H1 (cell line): ENCODE results near the gene GBA2. TPM values are rescaled to one million over a fixed set of nuclear protein-coding genes. Genes with fewer than 3 reads are reported as not detected.

ENCODE experiments used
- CTCF ChIA-PET: fragments of 300-600 bp; sonication (Branson Sonifier 250); formaldehyde crosslinking; loops from one replicate; lab custom pipeline; 2021; ENCODE audit not compliant: partially characterized antibody; lab: Charles Lee
- POLR2A ChIA-PET: fragments of 300-600 bp; sonication (Branson Sonifier 250); formaldehyde crosslinking; loops from one replicate; lab custom pipeline; 2021; ENCODE audit warnings: inconsistent platforms; ENCODE audit not compliant: partially characterized antibody; lab: Charles Lee
- DNase-seq, 2 experiments: peaks; one replicate each; pipeline versions ENCODE4 v3.0.0 to v3.0.0-alpha.2; 2010 to 2022; ENCODE audit warnings: low spot score in 2 of 2, low read depth in 1 of 2, mixed read lengths in 1 of 2
- FAIRE-seq: peaks from 2 replicates; lab custom pipeline; 2011; peaks lifted over from hg19 to GRCh38; lab: Jason Lieb, UNC
- H2AFZ ChIP-seq: 2 replicates; pipeline ENCODE4 v1.8.1; 2012; ENCODE audit warnings: low read length, inconsistent platforms
- H2AK5ac ChIP-seq: 2 replicates; pipeline ENCODE4 v1.6.1; 2013; ENCODE audit warnings: low read depth, low read length
- H2BK120ac ChIP-seq: replicated peaks from 2 replicates; pipeline ENCODE3; 2013; ENCODE audit warnings: low read depth, low read length, inconsistent platforms
- H2BK12ac ChIP-seq: 2 replicates; pipeline ENCODE4 v1.6.1; 2013; ENCODE audit warnings: low read depth, low read length
- H2BK15ac ChIP-seq: 2 replicates; pipeline ENCODE4 v1.6.1; 2013; ENCODE audit warnings: low read length
- H2BK20ac ChIP-seq: 2 replicates; pipeline ENCODE4 v1.6.1; 2013; ENCODE audit warnings: low read length
- H2BK5ac ChIP-seq: 2 replicates; pipeline ENCODE4 v1.6.1; 2013; ENCODE audit warnings: low read depth, low read length
- H3K14ac ChIP-seq: 2 replicates; pipeline ENCODE4 v1.6.1; 2013; ENCODE audit warnings: inconsistent platforms; ENCODE audit not compliant: insufficient read length
- H3K18ac ChIP-seq: 2 replicates; pipeline ENCODE4 v1.6.1; 2013; ENCODE audit warnings: low read length; ENCODE audit errors: extremely low read depth
- H3K23ac ChIP-seq: 2 replicates; pipeline ENCODE4 v1.6.1; 2013; ENCODE audit warnings: inconsistent platforms; ENCODE audit not compliant: insufficient read length
- H3K23me2 ChIP-seq: 2 replicates; pipeline ENCODE4 v1.6.1; 2013; ENCODE audit warnings: low read depth, low read length
- H3K27ac ChIP-seq: 2 replicates; pipeline ENCODE4 v1.6.1; 2011; ENCODE audit warnings: low read depth, low read length, inconsistent platforms
- H3K27me3 ChIP-seq, 4 experiments: replicated peaks in 1 of 4; 1 replicate in 1 of 4; 2 replicates in 3 of 4; pipeline versions ENCODE4 v1.6.1 to v1.8.1; 2011 to 2013; ENCODE audit warnings: low read length in 3 of 4, mild to moderate bottlenecking in 3 of 4, inconsistent platforms in 2 of 4, mixed read lengths in 2 of 4, moderate library complexity in 1 of 4; ENCODE audit not compliant: control insufficient read depth in 3 of 4, insufficient read depth in 3 of 4; ENCODE audit errors: extremely low read depth in 1 of 4
- H3K36me3 ChIP-seq, 4 experiments: 2 replicates each; pipeline versions ENCODE4 v1.6.1 to v1.8.1; 2011 to 2013; ENCODE audit warnings: mild to moderate bottlenecking in 4 of 4, low read length in 3 of 4, moderate library complexity in 2 of 4, control low read depth in 1 of 4, inconsistent platforms in 1 of 4; ENCODE audit not compliant: insufficient read depth in 4 of 4, control insufficient read depth in 2 of 4
- H3K4ac ChIP-seq: replicated peaks from 2 replicates; pipeline ENCODE3; 2013; ENCODE audit warnings: low read length, low read depth, mixed read lengths, inconsistent platforms; ENCODE audit not compliant: insufficient read length
- H3K4me1 ChIP-seq, 4 experiments: replicated peaks in 1 of 4; 1 replicate in 1 of 4; 2 replicates in 3 of 4; pipeline versions ENCODE4 v1.6.1 to v1.8.1; 2011 to 2013; ENCODE audit warnings: low read length in 3 of 4, inconsistent platforms in 2 of 4, mixed read lengths in 1 of 4; ENCODE audit not compliant: insufficient read depth in 4 of 4, control insufficient read depth in 3 of 4
- H3K4me2 ChIP-seq, 2 experiments: 2 replicates each; pipeline versions ENCODE4 v1.6.1 to v1.8.1; 2011 to 2013; ENCODE audit warnings: low read depth in 2 of 2, low read length in 2 of 2, control low read depth in 1 of 2, inconsistent platforms in 1 of 2, mild to moderate bottlenecking in 1 of 2; ENCODE audit not compliant: insufficient read depth in 1 of 2
- H3K4me3 ChIP-seq, 4 experiments: fragments of 200-600, 300-600 bp in 1 of 4; sonication (generic), shearing (Covaris generic), sonication (Bioruptor Twin) in 1 of 4; 2 replicates each; pipeline versions ENCODE4 v1.5.1 to v1.8.1; 2011 to 2016; ENCODE audit warnings: low read length in 4 of 4, low read depth in 3 of 4, control low read depth in 2 of 4, inconsistent platforms in 2 of 4, mild to moderate bottlenecking in 2 of 4, mixed read lengths in 1 of 4, moderate library complexity in 1 of 4; ENCODE audit not compliant: insufficient read depth in 2 of 4; ENCODE audit errors: extremely low read depth in 1 of 4
- H3K56ac ChIP-seq: replicated peaks from 2 replicates; pipeline ENCODE3; 2013; ENCODE audit warnings: low read depth, mild to moderate bottlenecking, mixed read lengths, low read length, inconsistent platforms; ENCODE audit not compliant: insufficient read length
- H3K79me1 ChIP-seq: 2 replicates; pipeline ENCODE4 v1.6.1; 2013; ENCODE audit warnings: low read depth, low read length, control low read depth
- H3K79me2 ChIP-seq, 2 experiments: 2 replicates each; pipeline versions ENCODE4 v1.6.1 to v1.8.1; 2012 to 2013; ENCODE audit warnings: low read length in 2 of 2, mild to moderate bottlenecking in 2 of 2, inconsistent platforms in 1 of 2; ENCODE audit not compliant: insufficient read depth in 2 of 2, control insufficient read depth in 1 of 2
- H3K9ac ChIP-seq, 4 experiments: replicated peaks in 1 of 4; 1 replicate in 1 of 4; 2 replicates in 3 of 4; pipeline versions ENCODE4 v1.6.1 to v1.8.1; 2011 to 2013; ENCODE audit warnings: low read depth in 3 of 4, low read length in 3 of 4, control low read depth in 2 of 4, mild to moderate bottlenecking in 2 of 4, moderate library complexity in 2 of 4, inconsistent platforms in 1 of 4; ENCODE audit errors: extremely low read depth in 1 of 4
- H3K9me3 ChIP-seq, 2 experiments: 2 replicates each; pipeline versions ENCODE4 v1.6.1 to v1.8.1; 2012 to 2013; ENCODE audit warnings: mild to moderate bottlenecking in 2 of 2, moderate library complexity in 2 of 2, control low read depth in 1 of 2, inconsistent platforms in 1 of 2, low read depth in 1 of 2, low read length in 1 of 2, mixed read lengths in 1 of 2; ENCODE audit not compliant: insufficient read depth in 2 of 2
- H4K20me1 ChIP-seq, 2 experiments: replicated peaks in 1 of 2; 2 replicates each; pipeline versions ENCODE3 to v1.8.1; 2011 to 2013; ENCODE audit warnings: inconsistent platforms in 2 of 2, low read length in 2 of 2, mild to moderate bottlenecking in 1 of 2; ENCODE audit not compliant: insufficient read depth in 2 of 2, control insufficient read depth in 1 of 2
- H4K5ac ChIP-seq: 2 replicates; pipeline ENCODE4 v1.6.1; 2013; ENCODE audit warnings: low read length, low read depth, mixed read lengths, inconsistent platforms; ENCODE audit not compliant: insufficient read length
- H4K8ac ChIP-seq: 2 replicates; pipeline ENCODE4 v1.8.0; 2013; ENCODE audit warnings: mild to moderate bottlenecking, moderate library complexity, low read length, inconsistent platforms; ENCODE audit not compliant: insufficient read depth; ENCODE audit errors: extremely low read depth
- H4K91ac ChIP-seq: replicated peaks from 2 replicates; pipeline ENCODE3; 2013; ENCODE audit warnings: low read length, mixed read lengths, inconsistent platforms; ENCODE audit not compliant: insufficient read length
- CHD1 ChIP-seq: IDR thresholded peaks from 2 replicates; pipeline ENCODE4 v1.6.1; 2012; ENCODE audit warnings: low read depth, low read length, improper control_type of control experiment
- GTF2F1 ChIP-seq: IDR thresholded peaks from 2 replicates; pipeline ENCODE4 v1.6.1; 2012; ENCODE audit warnings: low read depth, low read length, improper control_type of control experiment, borderline replicate concordance
- KDM4A ChIP-seq: IDR thresholded peaks from one replicate; pipeline ENCODE4 v1.7.1; 2012; ENCODE audit warnings: low read depth, mild to moderate bottlenecking, moderate library complexity, low read length, inconsistent platforms; ENCODE audit not compliant: severe bottlenecking
- RAD21 ChIP-seq, 2 experiments: IDR thresholded peaks in 1 of 2; conservative IDR thresholded peaks in 1 of 2; 2 replicates each; pipeline ENCODE4 v1.6.1; 2011; ENCODE audit warnings: low read depth in 2 of 2, low read length in 2 of 2, improper control_type of control experiment in 1 of 2, inconsistent platforms in 1 of 2, mild to moderate bottlenecking in 1 of 2, moderate library complexity in 1 of 2
- SP4 ChIP-seq: IDR thresholded peaks from 2 replicates; pipeline ENCODE4 v1.6.1; 2012; ENCODE audit warnings: low read length, inconsistent platforms
- WGBS, 2 experiments: shearing (Covaris generic) in 1 of 2; methylation state at CpG; one replicate each; pipeline versions ENCODE4 v1.1.6 to v1.1.7; 2013 to 2015; ENCODE audit warnings: low lambda C conversion rate in 2 of 2, mixed read lengths in 2 of 2, inconsistent platforms in 1 of 2, low coverage in 1 of 2, missing lambda C conversion rate in 1 of 2; ENCODE audit not compliant: insufficient replicate concordance in 2 of 2, insufficient coverage in 1 of 2, insufficient read length in 1 of 2; ENCODE audit errors: extremely low coverage in 1 of 2, missing lambda C conversion rate in 1 of 2; 5-methylcytosine and 5-hydroxymethylcytosine counted together
- polyA plus RNA-seq, 7 experiments: library from polyadenylated mRNA; depleted of rRNA in 3 of 7; stranded (reverse) in 5 of 7; unstranded in 2 of 7; fragments of >200 nt in 5 of 7; fragments of 200-250 nt in 2 of 7; gene quantifications; 1 replicate in 5 of 7; 2 replicates in 1 of 7; 4 replicates in 1 of 7; pipeline versions ENCODE4 v1.2.1 to v1.2.3, GENCODE V29; 2011 to 2013; ENCODE audit warnings: missing spikeins in 2 of 7, mixed read lengths in 2 of 7
- total RNA-seq: library from RNA; stranded (reverse); fragmentation: NEBNext Ultra II Directional; extraction: Animal tissue kit (Norgen Biotek cat#: 25700); gene quantifications from 2 replicates; pipeline ENCODE4 v1.2.1, GENCODE V29; 2021

GBA2 gene
- total and polyA plus RNA-seq, 2 of the 8 experiments (the other 6 are each of a cell fraction or from before 2014, with no cell fraction given), result 64.2 to 71.9 TPM

DNA sequence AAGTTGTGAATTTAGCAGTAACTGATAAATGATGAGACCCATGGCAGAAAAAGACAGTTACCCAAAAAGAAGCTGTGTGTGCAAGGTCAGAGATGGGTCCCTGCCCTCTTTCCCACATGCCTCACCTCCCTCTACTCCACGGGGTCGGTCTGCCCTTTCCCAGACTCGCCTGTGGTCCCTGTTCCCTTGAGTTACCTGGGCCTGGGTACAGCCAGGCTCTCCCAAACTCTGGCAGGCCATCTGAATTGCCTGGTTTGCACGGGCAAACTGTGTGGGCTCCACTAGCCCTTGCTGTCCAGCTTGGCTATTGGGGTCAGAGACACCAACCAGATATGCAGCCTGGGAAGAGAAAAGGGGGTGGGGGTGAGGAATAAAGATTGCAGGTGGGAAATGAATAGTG, 40.9 kb downstream of the GBA2 start:
- Histone ChIP-seq H2BK120ac (no peak overlapping the region), H3K4me1 (no peaks in the 10 kb centered on the region), H4K20me1 (peaks cover 0 to 8% of the 10 kb centered on the region in 2 experiments), H3K23me2 (no peaks in the 10 kb centered on the region), H3K79me1 (no peaks in the 10 kb centered on the region), H3K18ac (no peak overlapping the region), H3K4ac (no peak overlapping the region), H3K4me2 (no peak overlapping the region), H2BK12ac (no peak overlapping the region), H3K27ac (no peak overlapping the region), H2AK5ac (no peak overlapping the region), H4K5ac (no peak overlapping the region), H3K4me3 (no peak overlapping the region), H3K36me3 (peaks cover 32 to 89% (median 71%) of the 10 kb centered on the region in 4 experiments), H2BK20ac (no peak overlapping the region), H3K9ac (no peak overlapping the region; a peak in 1 of 7 replicates), H2AFZ (no peak overlapping the region), H2BK15ac (no peak overlapping the region), H2BK5ac (no peak overlapping the region), H3K27me3 (no peaks in the 10 kb centered on the region), H4K91ac (no peak overlapping the region), H3K9me3 (no peaks in the 10 kb centered on the region), H3K79me2 (no peaks in the 10 kb centered on the region), H3K56ac (no peak overlapping the region), H4K8ac (no peak overlapping the region), H3K23ac (no peak overlapping the region), H3K14ac (no peak overlapping the region)
- no peak for FAIRE-seq
- ChIA-PET CTCF (interaction anchor here (0.7 to 13.1 kb wide), 7 partner anchors 9 to 62 kb away, joined by 3 to 199 read pairs (median 4); partner anchors contain the start of genes ARHGEF39 and TPM2), POLR2A (interaction anchor here (0.6 to 4.1 kb wide), 3 partner anchors 19 to 61 kb away, joined by 3 to 19 read pairs (median 3); no protein-coding TSS in a partner anchor)
- DNase-seq, result no peak
- WGBS, 2 experiments, result 96% methylated on average over 4 of the region's 4 CpGs; no CpG with 5 or more reads in 1 of the 2 experiments
- TF ChIP-seq SP4, result no peak
- no peak for TF ChIP-seq CHD1
- TF ChIP-seq KDM4A, result no peak
- no peak for TF ChIP-seq RAD21 (IDR thresholded peaks at IDR 0.05 in 1 of 2, conservative IDR thresholded peaks at IDR 0.05 in 1 of 2; ENCODE audit: low read depth in 2 of 2, low read length in 2 of 2)
- TF ChIP-seq GTF2F1, result no peak
